ENCODE measurements around the gene CLEC2D.
"Not testable (repeated sequence)": the region's sequence is repeated elsewhere in the genome, so short reads cannot be mapped to it uniquely, and the experiment has no call there.

The CLEC2D gene

GRCh38 chr12:9660046-9660445, 9.5 kb upstream of the CLEC2D start:
- no peaks in the 10 kb centered on the region for H3K27me3 ChIP-seq (ENCODE audit: insufficient read depth, insufficient read length)
- TF ChIP-seq YY1 (IDR thresholded peaks at IDR 0.05; ENCODE audit: insufficient read depth, insufficient read length), result no peak
- TF ChIP-seq SUZ12 (IDR thresholded peaks at IDR 0.05; ENCODE audit: extremely low read depth, insufficient read depth, insufficient read length), result no peak
- TF ChIP-seq ZNF274 (IDR thresholded peaks at IDR 0.05; ENCODE audit: low read depth, low read length), result no peak
- H3K9me3 ChIP-seq (ENCODE audit: insufficient read depth, low read length), result peaks cover 6% of the 10 kb centered on the region; the same call in 1 of the 2 replicates
- peaks cover 83% of the 10 kb centered on the region for H3K36me3 ChIP-seq (ENCODE audit: insufficient read depth, insufficient read length, low read length)
- no peak for DNase-seq (ENCODE audit: low read depth, low spot score)
- H3K9ac ChIP-seq (ENCODE audit: insufficient read length, low read depth), result no peak overlapping the region
- H3K4me3 ChIP-seq (ENCODE audit: insufficient read length, low read depth), result no peak overlapping the region
- H3K4me1 ChIP-seq (ENCODE audit: insufficient read depth, insufficient read length), result no peaks in the 10 kb centered on the region

GRCh38 chr12:9661720-9662119, 7.8 kb upstream of the CLEC2D start:
- TF ChIP-seq ZNF274 (IDR thresholded peaks at IDR 0.05; ENCODE audit: low read depth, low read length), result no peak
- TF ChIP-seq SUZ12 (IDR thresholded peaks at IDR 0.05; ENCODE audit: extremely low read depth, insufficient read depth, insufficient read length), result no peak
- no peak for TF ChIP-seq YY1 (IDR thresholded peaks at IDR 0.05; ENCODE audit: insufficient read depth, insufficient read length)
- no peak for DNase-seq (ENCODE audit: low read depth, low spot score)
- peaks cover 6% of the 10 kb centered on the region; the same call in 1 of the 2 replicates for H3K9me3 ChIP-seq (ENCODE audit: insufficient read depth, low read length)
- H3K4me1 ChIP-seq (ENCODE audit: insufficient read depth, insufficient read length), result no peaks in the 10 kb centered on the region
- no peaks in the 10 kb centered on the region for H3K27me3 ChIP-seq (ENCODE audit: insufficient read depth, insufficient read length)
- no peak overlapping the region for H3K4me3 ChIP-seq (ENCODE audit: insufficient read length, low read depth)
- peaks cover 70% of the 10 kb centered on the region for H3K36me3 ChIP-seq (ENCODE audit: insufficient read depth, insufficient read length, low read length)
- H3K9ac ChIP-seq (ENCODE audit: insufficient read length, low read depth), result no peak overlapping the region

GRCh38 chr12:9662488-9662887, 7.0 kb upstream of the CLEC2D start:
- Histone ChIP-seq H3K9me3 (ENCODE audit: insufficient read depth, low read length) (peaks cover 6% of the 10 kb centered on the region; the same call in 1 of the 2 replicates), H3K4me3 (ENCODE audit: insufficient read length, low read depth) (no peak overlapping the region), H3K36me3 (ENCODE audit: insufficient read depth, insufficient read length, low read length) (peaks cover 64% of the 10 kb centered on the region), H3K4me1 (ENCODE audit: insufficient read depth, insufficient read length) (no peaks in the 10 kb centered on the region), H3K27me3 (ENCODE audit: insufficient read depth, insufficient read length) (no peaks in the 10 kb centered on the region), H3K9ac (ENCODE audit: insufficient read length, low read depth) (no peak overlapping the region)
- DNase-seq (ENCODE audit: low read depth, low spot score), result no peak
- no peak for TF ChIP-seq SUZ12 (IDR thresholded peaks at IDR 0.05; ENCODE audit: extremely low read depth, insufficient read depth, insufficient read length)

GRCh38 chr12:9667403-9668160, 1.9 kb upstream of the CLEC2D start:
- no peaks in the 10 kb centered on the region for H3K27me3 ChIP-seq (ENCODE audit: insufficient read depth, insufficient read length)
- TF ChIP-seq YY1 (IDR thresholded peaks at IDR 0.05; ENCODE audit: insufficient read depth, insufficient read length) (no peak), ZNF274 (IDR thresholded peaks at IDR 0.05; ENCODE audit: low read depth, low read length) (no peak), SUZ12 (IDR thresholded peaks at IDR 0.05; ENCODE audit: extremely low read depth, insufficient read depth, insufficient read length) (no peak)
- no peak for DNase-seq (ENCODE audit: low read depth, low spot score)
- H3K4me1 ChIP-seq (ENCODE audit: insufficient read depth, insufficient read length), result no peaks in the 10 kb centered on the region
- no peaks in the 10 kb centered on the region for H3K9me3 ChIP-seq (ENCODE audit: insufficient read depth, low read length)
- peaks cover 19% of the 10 kb centered on the region for H3K36me3 ChIP-seq (ENCODE audit: insufficient read depth, insufficient read length, low read length)
- H3K4me3 ChIP-seq (ENCODE audit: insufficient read length, low read depth), result no peak overlapping the region
- H3K9ac ChIP-seq (ENCODE audit: insufficient read length, low read depth), result no peak overlapping the region

- H3K4me3 ChIP-seq (ENCODE audit: insufficient read length, low read depth), result no peak overlapping the region
- TF ChIP-seq YY1 (IDR thresholded peaks at IDR 0.05; ENCODE audit: insufficient read depth, insufficient read length) (no peak), ZNF274 (IDR thresholded peaks at IDR 0.05; ENCODE audit: low read depth, low read length) (no peak), SUZ12 (IDR thresholded peaks at IDR 0.05; ENCODE audit: extremely low read depth, insufficient read depth, insufficient read length) (no peak)
- H3K9ac ChIP-seq (ENCODE audit: insufficient read length, low read depth), result no peak overlapping the region
- H3K9me3 ChIP-seq (ENCODE audit: insufficient read depth, low read length), result no peaks in the 10 kb centered on the region
- no peak for DNase-seq (ENCODE audit: low read depth, low spot score)
- no peaks in the 10 kb centered on the region for H3K4me1 ChIP-seq (ENCODE audit: insufficient read depth, insufficient read length)
- H3K36me3 ChIP-seq (ENCODE audit: insufficient read depth, insufficient read length, low read length), result peaks cover 14% of the 10 kb centered on the region
- no peaks in the 10 kb centered on the region for H3K27me3 ChIP-seq (ENCODE audit: insufficient read depth, insufficient read length)
Measured at GRCh38 chr12:9668161-9669018, 1.1 kb upstream of the CLEC2D start.

- peaks cover 14% of the 10 kb centered on the region for H3K36me3 ChIP-seq (ENCODE audit: insufficient read depth, insufficient read length, low read length)
- H3K9ac ChIP-seq (ENCODE audit: insufficient read length, low read depth), result no peak overlapping the region
- no peak for TF ChIP-seq YY1 (IDR thresholded peaks at IDR 0.05; ENCODE audit: insufficient read depth, insufficient read length)
- TF ChIP-seq ZNF274 (IDR thresholded peaks at IDR 0.05; ENCODE audit: low read depth, low read length), result no peak
- no peak for TF ChIP-seq SUZ12 (IDR thresholded peaks at IDR 0.05; ENCODE audit: extremely low read depth, insufficient read depth, insufficient read length)
- no peak for DNase-seq (ENCODE audit: low read depth, low spot score)
- no peaks in the 10 kb centered on the region for H3K9me3 ChIP-seq (ENCODE audit: insufficient read depth, low read length)
- H3K27me3 ChIP-seq (ENCODE audit: insufficient read depth, insufficient read length), result no peaks in the 10 kb centered on the region
- H3K4me1 ChIP-seq (ENCODE audit: insufficient read depth, insufficient read length), result peaks cover 5% of the 10 kb centered on the region
- H3K4me3 ChIP-seq (ENCODE audit: insufficient read length, low read depth), result no peak overlapping the region
Measured at GRCh38 chr12:9669019-9669326, 540 bp upstream of the CLEC2D start.

- H3K27me3 ChIP-seq (ENCODE audit: insufficient read depth, insufficient read length); H3K4me3 ChIP-seq (ENCODE audit: insufficient read length, low read depth); H3K9me3 ChIP-seq (ENCODE audit: insufficient read depth, low read length); DNase-seq (ENCODE audit: low read depth, low spot score); H3K9ac ChIP-seq (ENCODE audit: insufficient read length, low read depth); H3K36me3 ChIP-seq (ENCODE audit: insufficient read depth, insufficient read length, low read length); H3K4me1 ChIP-seq (ENCODE audit: insufficient read depth, insufficient read length): not testable (repeated sequence)
Measured at GRCh38 chr12:9672340-9672739, 2.8 kb downstream of the CLEC2D start.

All from NT2/D1 (cell line).